Fibroblast of lung (primary cell): ENCODE results near the gene NCSTN.

Source experiments
- CTCF ChIP-seq, 2 donors: IDR thresholded peaks in 1 of 2; conservative IDR thresholded peaks in 1 of 2; 1 replicate in 1 of 2; 2 replicates in 1 of 2; pipeline ENCODE4 v1.5.1; 2011 to 2012; ENCODE audit warnings: low read length in 2 of 2, control low read depth in 1 of 2, inconsistent platforms in 1 of 2, low read depth in 1 of 2, mild to moderate bottlenecking in 1 of 2
- EZH2 ChIP-seq: IDR thresholded peaks from 2 replicates; pipeline ENCODE4 v1.5.1; 2012; ENCODE audit warnings: low read length, control low read depth, mild to moderate bottlenecking; ENCODE audit errors: missing control alignments

- no peak for TF ChIP-seq CTCF (conservative IDR thresholded peaks at IDR 0.05 in 1 of 2, IDR thresholded peaks at IDR 0.05 in 1 of 2; ENCODE audit: low read depth in 1 of 2, low read length in 2 of 2)
- no peak for TF ChIP-seq EZH2
Measured at GRCh38 chr1:160346958-160347357, 3.8 kb downstream of the NCSTN start.
